NCI-H510A treated with DMSO at 0.1 percent for 48 hours (cell line): ENCODE results near the gene PRSS27.
A peak's percentile ranks its signal among the peaks of the same experiment; 100 is the strongest.
"Not testable (repeated sequence)": the region's sequence is repeated elsewhere in the genome, so short reads cannot be mapped to it uniquely, and the experiment has no call there.

Experiments used
- DNase-seq: peaks from one replicate; lab custom pipeline; 2025; lab: John Stamatoyannopoulos, UW

The PRSS27 gene

DNA sequence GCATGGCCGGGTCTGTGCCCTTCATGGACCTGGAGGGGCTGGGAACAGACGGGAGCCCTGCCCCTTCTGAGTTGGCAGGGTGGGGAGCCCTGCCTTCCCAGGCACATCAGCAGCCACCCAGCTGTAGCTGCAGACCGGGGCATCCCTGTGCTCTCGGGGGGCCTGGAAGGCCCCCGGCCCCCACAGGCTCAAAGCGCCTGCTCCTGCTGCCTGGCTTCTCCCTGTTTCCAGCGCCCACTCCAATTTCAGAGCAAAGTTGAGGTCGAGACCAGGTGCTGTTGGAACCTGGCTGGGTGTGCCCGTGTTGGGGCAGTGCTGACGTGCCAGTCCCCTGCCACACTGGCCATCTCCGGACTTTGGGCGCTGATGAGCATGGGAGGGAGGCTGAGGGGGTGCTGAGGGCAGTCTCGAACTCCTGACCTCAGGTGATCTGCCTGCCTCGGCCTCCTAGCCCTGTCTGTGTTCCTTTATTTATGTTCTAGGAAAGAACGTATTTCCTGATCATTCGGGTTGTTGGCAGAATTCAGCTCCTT lies 4.9 kb upstream of the PRSS27 start:
- DNase-seq: no peak

DNA sequence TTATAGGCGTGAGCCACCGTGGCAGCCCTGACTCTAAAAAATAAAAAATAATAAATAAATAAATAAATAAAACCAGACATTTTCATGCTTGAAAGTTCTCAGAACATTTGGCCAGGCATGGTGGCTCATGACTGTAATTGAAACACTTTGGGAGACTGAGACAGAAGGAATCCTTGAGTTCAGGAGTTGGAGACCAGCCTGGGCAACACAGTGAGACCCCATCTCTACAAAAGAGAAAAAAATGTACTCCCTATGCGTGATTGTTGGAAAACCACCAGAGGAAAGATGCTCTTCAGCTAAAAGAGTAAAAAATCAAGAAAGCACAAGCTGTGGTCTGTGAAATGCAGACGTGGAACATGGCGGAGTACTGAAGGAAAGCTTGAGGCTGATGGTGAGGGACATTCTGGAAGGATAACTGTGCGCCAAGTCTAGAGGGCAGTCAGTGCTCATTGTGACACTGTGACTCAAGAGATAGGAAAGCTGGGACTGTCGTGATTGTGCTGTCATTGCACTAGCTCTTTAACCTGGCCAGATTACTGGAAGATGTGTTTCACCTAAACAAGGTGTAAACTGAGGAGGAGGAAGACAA lies 4.2 kb upstream of the PRSS27 start:
- DNase-seq: no peak

DNA sequence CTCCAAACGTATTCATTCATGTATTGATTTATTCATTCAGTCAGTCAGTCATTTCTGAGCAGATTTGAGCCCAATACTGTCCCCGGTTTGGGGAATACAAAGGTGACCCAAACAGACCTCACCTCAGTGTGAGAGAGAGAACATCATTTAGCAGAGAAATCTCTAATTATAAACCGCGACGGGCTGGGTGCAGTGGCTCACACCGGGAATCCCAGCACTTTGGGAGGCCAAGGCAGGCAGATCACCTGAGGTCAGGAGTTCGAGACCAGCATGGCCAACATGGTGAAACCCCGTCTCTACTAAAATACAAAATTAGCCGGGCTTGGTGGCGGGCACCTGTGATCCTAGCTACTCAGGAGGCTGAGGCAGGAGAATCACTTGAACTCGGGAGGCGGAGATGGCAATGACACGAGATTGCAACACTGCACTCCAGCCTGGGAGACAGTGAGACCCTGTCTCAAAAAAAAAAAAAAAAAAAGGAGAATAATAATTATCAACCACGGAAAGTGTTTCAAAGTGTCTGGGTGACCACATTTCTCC lies 1.7 kb upstream of the PRSS27 start:
- DNase-seq: not testable (repeated sequence)

DNA sequence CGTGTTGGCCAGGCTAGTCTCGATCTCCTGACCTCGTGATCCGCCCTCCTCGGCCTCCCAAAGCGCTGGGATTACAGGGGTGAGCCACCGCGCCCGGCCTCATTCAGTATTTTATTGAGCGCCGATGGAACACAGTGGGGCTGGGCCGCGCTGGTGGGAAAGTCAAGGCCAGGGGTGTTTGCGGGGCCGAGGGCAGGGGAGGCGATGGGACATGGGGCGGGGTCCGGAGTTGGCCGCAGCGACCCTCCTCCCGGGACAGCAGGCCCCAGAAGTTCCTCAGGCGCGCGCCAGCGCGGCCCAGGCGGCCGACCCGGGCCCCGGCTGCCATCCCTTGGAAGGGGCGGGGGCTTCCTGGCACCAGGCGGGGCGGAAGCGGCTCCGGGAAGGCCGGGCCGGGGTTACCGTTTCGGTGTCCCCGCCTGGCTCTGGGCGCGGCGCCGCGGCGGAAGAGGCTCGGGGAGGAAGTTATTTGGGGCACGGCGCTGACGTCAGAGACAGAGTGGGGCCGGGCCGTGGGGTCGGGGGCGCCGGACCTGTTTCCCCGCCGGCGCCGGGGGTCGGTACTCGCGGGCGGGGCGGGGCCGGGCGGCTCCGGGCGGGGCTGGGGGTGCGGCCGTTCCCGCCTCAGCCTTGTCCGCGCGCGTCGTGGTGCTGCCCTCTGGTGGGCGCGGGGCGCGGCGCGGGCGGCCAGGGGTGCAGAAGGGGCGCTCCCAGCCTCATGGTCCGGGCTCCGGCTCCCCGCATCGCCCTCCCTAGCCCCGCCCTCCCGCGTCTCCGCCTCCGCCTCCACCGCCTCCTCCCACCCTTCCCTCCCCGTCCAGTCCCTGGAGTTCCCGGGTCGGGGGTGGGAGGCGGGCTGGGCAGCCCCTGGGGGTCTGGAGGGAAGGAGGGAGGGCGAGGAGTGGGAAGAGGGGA lies 952 bp upstream of the PRSS27 start:
- peak; percentile 43 for DNase-seq

DNA sequence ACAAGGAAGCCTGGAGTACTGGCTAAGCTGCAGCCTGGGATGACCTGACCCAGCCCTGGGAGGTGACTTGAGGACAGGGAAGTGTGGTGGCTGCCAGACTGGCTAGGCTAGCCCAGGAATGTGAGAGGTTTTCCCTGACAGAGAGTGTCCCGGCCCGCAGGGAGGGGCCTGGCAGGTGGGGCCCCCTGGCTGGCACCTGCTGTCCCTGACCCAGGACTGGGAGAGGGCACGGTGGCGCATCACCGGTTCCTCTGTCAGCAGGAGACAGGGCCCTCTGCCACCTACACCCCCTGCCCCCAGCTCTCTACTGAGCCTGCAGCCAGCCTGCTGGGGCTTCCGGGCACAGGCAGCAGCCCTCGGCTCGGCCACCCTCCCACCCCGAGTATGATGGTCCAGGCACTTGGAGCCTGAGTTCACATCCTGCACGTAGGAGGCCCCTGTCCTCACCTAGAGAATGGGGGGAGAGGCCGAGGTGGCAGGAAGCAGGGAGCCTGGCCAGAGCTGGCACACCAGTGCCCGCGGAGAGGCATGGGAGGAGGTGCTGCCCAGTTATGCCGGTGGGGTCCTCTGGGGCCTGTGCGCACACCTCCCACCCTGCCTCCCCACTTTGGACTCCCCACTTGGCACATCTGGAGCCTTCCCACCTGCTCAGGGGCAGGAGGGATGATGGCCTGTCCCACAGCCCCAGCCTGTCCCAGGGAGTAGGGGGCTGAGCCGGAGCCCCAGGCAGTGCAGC lies 528 bp downstream of the PRSS27 start:
- no peak for DNase-seq

DNA sequence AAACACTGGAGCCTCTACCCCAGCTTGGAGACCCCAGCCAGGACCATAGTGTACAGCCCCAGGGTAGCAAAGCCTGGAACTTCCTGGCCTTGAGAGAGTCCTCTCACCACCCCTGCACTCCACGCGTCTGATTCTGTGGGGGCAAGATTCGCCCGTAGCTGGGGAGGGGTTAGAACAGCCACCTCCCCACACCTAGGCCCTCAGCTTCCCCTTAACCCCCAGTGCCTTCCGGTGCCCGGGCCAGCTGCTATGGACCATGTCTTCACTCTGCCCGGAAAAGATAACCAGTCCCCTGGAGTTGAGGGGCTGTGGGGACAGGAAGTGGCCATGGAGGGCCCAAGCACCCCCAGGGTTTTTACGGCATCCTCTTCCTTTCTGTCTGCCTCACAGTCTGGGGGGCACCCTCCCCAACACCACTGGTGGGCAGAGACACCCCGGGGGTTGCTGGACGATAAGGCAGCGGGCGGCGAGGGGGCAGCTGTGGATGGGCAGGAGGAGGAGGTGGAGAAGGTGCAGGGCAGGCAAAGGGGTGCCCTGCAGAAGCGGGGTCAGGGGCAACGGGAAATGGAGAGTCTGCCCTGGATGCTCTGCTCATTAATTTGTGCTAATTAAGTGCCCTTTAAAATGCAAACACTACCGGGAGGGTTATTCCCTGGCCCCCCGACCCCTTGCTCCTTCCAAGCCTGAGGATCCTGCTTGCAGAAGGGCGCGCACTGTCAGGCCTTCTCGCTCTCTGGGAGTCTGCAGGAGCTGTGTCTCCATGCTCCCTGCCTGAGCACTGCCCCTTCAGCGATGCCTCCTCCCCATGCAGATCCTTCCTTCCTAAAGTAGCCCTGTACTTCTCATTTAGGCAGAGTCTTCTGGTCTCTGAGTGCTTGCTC lies 2.4 kb downstream of the PRSS27 start:
- DNase-seq: no peak

DNA sequence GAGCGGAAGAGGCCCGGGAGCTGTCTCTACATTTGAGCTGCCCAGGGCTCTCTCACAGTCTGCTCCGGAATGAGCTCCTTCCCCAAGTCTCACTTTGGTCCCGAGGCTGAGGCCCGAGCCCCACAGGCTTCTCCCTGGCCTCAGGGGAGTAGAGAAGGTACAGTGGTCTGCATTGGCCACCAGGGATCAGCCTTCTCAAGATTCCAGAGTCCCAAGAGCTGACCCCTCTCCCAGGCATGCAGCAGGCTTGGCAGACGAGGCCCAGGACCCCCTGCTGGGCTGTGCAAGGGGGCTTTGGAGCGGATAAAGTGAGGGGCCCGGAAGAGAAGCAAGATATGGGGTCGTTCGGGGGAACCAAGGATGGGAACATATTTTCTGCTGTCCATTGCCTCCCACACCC lies 3.1 kb downstream of the PRSS27 start:
- DNase-seq: no peak

GRCh38 chr16:2715966-2716885 lies 3.8 kb downstream of the PRSS27 start:
- no peak for DNase-seq

DNA sequence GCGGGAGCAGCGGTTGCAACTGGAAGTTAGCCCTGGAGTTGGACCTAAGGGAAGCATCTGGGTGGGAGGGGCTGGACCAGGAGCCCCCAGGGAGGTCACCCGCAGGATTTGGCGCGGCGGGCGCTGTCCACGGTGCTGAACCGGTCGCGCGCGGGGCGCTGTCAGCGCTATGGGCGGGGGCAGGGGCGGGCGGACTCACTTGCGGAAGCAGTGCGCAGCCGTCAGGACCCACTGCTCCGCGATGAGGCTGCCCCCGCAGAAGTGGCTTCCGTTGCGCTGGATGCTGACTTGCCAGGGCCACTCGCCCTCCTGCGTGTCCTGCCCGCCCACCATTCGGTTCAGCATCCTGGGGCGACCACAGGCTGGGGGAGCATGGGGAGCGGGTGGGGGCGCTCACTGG lies 4.5 kb downstream of the PRSS27 start:
- DNase-seq: no peak

DNA sequence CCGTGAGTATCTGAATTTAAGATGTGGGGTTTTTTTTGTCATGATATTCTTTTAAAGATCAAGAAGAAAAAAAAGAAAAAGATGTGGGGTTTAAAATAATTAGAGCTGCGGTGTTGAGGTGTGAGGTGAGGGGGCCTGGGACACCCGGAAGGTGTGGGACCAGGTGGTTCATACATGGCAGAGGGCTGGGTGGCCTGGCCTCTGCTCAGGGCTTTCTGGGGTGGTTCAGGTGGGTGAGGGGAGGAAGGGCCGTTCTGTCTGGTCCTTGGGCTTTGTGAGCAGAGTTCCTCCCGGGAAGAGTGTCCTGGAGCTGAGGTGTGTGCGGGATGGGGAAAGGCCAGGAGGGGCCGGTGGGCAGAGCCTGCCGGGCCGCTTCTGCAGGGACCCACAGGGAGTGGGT lies 5.0 kb downstream of the PRSS27 start:
- DNase-seq: no peak

DNA sequence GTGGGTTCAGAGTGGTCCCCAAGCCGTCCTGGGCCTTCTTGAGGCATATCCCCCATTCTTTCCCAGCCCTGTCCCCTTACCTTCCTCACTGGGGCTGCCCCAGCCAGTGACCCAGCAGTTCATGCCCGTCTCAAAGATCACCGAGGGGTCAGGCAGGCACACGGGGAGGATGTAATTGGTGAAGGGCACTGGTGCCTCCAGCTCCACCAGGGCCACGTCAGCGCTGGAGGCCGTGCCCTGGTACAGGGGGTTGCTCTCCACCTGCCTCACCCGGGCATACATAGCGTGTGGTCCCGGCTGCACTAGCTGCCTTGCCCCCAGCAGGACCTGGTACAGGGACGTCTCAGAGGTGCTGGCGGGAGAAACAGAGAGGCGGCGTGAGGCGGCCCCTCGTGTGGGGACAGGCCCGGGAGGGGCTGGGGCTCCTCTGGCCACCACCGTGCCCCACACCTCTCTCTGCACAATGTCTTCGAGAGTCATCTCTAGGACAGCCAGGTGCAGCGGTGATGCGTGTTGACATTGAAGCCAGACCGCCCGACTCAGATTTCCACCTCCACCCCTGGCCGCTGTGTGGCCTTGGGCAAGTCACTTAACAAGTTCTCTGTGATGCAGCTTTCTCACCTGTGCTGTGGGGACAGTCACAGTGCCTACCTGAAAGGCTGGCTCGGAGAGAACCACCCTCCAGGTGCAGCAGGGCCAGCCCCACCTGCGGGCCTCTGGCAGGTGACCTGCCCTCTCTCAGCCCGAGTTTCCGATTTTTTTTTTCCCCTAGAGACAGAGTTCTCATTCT lies 5.8 kb downstream of the PRSS27 start:
- DNase-seq: peak; percentile 28

DNA sequence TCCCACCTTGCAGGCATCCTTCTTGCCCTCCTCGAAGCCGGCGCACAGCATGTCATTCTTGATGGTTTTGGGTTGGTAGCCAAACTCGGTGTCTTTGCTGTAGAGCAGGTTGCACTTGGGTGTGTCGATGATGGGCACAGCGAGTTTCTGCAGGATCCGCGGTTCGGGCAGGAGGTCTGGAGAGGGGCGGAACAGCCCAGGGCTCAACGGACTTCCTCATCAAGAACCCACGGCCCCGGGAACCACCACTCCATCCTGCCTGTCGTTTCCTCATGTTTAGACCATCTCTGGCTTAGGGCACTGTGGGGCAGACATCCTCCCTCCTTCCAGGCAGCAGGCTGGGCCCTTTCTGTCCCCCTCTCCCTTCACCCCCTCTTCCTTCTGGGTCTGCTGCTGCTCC lies 6.5 kb downstream of the PRSS27 start:
- no peak for DNase-seq

DNA sequence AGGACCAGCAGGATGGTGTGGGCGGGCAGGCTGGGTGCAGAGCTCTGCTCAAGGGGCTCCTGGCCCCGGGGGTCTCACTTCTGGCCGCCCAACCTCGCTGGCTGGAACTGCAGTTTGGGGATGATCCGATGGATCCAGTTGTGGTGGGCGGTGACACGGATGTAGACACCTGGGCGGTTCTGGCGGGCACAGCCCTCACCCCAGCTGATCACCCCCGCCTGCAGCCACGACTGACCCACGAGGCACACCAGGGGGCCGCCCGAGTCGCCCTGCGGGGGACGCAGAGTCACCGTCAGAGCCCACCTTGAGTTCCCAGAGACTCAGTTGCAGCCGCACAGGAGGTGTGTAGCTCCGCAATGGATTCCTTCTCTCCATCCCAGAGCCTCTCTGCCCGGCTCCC lies 7.5 kb downstream of the PRSS27 start:
- no peak for DNase-seq

DNA sequence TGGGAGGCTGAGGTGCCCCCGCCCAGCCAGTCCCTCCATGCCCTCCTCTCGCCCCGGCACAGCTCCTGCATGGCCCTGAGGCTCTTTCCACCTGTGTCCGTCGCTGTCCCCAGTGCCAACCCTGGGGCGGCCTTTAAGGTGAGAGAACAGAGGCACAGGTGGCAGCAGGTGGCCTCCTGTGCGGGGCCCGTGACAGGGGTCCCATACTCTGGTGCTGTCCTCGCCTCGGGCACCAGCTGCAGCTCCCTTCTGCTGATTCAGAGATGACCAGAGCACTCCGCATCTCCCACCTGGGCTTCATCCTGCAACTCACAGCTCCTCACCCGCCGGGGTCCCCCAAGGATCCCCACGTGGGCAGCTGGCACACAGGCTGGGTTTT lies 8.0 kb downstream of the PRSS27 start:
- no peak for DNase-seq

DNA sequence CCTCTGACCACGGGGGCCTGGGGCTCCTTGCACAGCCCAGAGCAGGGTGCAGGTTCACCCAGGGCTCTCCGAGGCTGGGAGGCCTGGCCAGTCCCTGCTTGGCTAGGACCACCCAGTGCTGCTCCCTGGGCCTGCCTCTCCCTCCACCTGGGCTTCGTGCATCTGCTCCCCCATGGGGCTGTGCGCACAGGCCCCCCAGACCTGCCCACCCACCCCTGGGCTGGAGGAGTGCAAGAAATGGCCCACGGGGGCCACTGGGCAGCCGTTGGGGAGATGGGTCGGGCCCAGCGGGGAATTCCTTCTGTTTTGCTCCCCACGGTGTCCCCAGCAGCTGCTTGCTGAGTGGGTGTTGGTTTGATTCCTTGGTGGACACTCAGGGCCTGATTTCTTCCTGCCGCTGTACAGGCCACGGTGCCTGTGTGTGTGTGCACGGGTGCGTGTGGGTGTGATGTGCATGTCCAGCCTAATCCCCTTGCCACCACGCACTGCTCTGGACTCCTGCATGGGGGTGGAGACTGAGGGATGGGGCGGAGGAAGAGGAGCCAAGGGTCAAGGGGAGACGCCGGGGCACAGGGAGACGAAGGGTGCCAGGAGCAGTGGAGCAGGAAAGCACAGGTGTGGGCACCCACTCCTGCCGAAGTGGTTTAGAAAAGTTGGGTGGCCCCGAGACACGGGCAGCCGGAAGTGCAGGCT lies 8.5 kb downstream of the PRSS27 start:
- DNase-seq: no peak

DNA sequence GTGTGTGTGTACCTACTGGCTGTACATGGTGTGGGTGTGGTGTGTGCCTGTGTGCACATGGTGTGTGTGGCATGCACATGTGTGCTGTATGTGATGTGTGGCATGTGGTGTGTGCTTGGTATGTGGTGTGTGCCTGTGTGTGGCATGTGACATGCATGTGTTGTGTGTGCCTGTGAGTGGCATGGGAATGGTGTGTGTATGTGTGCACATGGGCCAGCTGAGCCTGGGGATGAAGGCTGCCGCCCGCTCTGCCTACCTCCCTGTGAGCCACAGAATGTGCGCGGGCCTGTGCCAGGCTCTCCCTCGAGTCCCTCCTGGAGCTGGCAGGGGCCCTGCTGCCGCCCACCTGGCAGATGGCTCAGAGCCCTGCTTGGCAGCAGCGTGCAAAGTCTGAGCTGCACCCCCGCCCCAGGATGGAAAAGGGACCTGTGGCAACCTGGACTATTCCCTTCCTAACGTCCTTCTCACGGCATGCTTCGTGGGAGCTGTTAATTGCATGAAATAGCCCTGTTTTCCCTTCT lies 9.3 kb downstream of the PRSS27 start:
- no peak for DNase-seq

DNA sequence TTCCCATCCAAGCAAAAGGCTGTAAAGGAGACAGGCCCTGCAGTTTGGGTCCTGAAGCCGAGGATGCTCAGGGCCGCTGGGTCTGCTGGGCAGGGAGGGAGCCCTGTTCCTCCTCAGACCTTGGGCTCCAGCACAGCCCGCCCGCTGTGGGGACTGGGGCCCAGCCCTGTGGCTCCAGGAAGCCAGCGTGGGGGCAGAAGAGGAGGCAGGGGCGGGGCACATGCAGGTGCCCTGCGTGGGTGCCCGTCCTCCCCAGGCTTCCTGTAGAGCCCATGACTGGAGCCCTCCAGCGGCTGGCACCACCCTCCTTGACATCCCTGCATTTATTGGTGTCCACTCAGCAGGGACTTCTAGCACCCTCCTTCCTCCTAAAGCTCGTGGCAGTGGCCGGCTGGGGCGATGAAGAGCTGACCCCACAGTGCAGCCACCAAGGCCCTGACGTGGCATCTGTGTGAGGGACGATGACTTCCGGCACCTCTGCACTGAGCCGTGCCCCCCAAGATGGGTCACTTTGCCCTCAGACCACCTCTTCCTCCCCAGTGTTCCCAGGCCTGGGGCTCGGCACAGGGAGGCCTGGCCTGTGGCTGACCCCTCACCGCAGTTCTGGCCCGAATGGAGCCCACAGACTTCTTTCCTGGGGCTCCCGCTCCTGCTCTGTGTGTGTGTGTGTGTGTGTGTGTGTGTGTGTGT lies 9.9 kb downstream of the PRSS27 start:
- no peak for DNase-seq

DNA sequence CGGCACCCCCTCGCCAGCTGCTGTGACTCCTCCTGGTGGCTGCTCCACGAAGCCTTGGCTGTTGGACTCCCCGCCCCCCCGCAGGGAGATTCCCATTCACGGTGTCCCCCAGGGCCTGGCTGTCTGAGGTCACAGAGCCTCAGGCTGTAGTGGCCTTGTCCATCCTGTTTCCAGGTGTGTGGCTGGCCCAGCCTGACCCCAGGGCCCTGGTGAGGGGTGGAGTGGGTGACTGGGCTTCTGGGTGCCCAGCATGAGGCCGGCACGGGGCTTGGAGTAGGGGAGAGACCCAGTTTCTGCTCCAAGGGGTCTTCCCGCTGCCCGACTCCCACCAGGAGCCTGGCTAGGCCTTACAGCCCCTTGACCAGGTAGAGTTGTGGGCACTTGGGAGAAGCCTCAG lies 10.4 kb downstream of the PRSS27 start:
- DNase-seq: no peak
